Mucosa of rectum (tissue), 2 donors: ENCODE data around the gene SLC2A2.

Experiments
- H3K27ac ChIP-seq, 2 donors: one replicate each; pipeline ENCODE4 v1.7.0; 2013; ENCODE audit warnings: inconsistent platforms in 2 of 2, low read depth in 2 of 2, low read length in 2 of 2
- H3K27me3 ChIP-seq, 2 donors: one replicate each; pipeline ENCODE4 v1.7.0; 2013; ENCODE audit warnings: low read length in 2 of 2; ENCODE audit not compliant: control insufficient read depth in 2 of 2, insufficient read depth in 2 of 2
- H3K36me3 ChIP-seq, 2 donors: one replicate each; pipeline ENCODE4 v1.7.0; 2013; ENCODE audit warnings: low read length in 2 of 2; ENCODE audit not compliant: control insufficient read depth in 2 of 2, insufficient read depth in 2 of 2
- H3K4me1 ChIP-seq, 2 donors: one replicate each; pipeline ENCODE4 v1.7.0; 2013; ENCODE audit warnings: low read length in 2 of 2, mild to moderate bottlenecking in 1 of 2; ENCODE audit not compliant: control insufficient read depth in 2 of 2, insufficient read depth in 2 of 2
- H3K4me3 ChIP-seq, 2 donors: one replicate each; pipeline ENCODE4 v1.7.0; 2013; ENCODE audit warnings: low read length in 2 of 2
- H3K9ac ChIP-seq, 2 donors: one replicate each; pipeline ENCODE4 v1.7.0; 2013; ENCODE audit warnings: low read length in 2 of 2, low read depth in 1 of 2, mild to moderate bottlenecking in 1 of 2
- H3K9me3 ChIP-seq, 2 donors: one replicate each; pipeline ENCODE4 v1.7.0; 2013; ENCODE audit warnings: low read length in 2 of 2; ENCODE audit not compliant: control insufficient read depth in 2 of 2
- donor health status: healthy.
- donor health status: Normal muscosa, but diverticular disease.

Gene SLC2A2

GRCh38 chr3:171026597-171027293, at the start of gene SLC2A2:
Gene SLC2A2, minus strand, starts transcription at chr3:171026720. Its CDS starts 50 bp downstream, at chr3:171026670.
- H3K27ac ChIP-seq = no peak within 1 kb of the TSS
- peaks cover 0 to 2% of the 10 kb centered on the region in 2 donors for H3K4me1 ChIP-seq
- H3K9me3 ChIP-seq = no peaks in the 10 kb centered on the region
- no peak within 1 kb of the TSS for H3K4me3 ChIP-seq
- no peaks in the 10 kb centered on the region for H3K36me3 ChIP-seq
- peaks cover 0 to 11% of the 10 kb centered on the region in 2 donors for H3K27me3 ChIP-seq
- H3K9ac ChIP-seq = no peak within 1 kb of the TSS

- Histone ChIP-seq H3K4me1 (no peaks in the 10 kb centered on the region), H3K27ac (no peak overlapping the region), H3K36me3 (peaks cover 3% of the 10 kb centered on the region in 2 donors), H3K9me3 (no peaks in the 10 kb centered on the region), H3K4me3 (no peak overlapping the region), H3K27me3 (no peaks in the 10 kb centered on the region), H3K9ac (no peak overlapping the region)
These were observed 45.9 kb upstream of the SLC2A2 start for GRCh38 chr3:171072432-171072831.

- no peaks in the 10 kb centered on the region for H3K9me3 ChIP-seq
- H3K27ac ChIP-seq = no peak overlapping the region
- H3K36me3 ChIP-seq = peaks cover 7 to 11% of the 10 kb centered on the region in 2 donors
- H3K9ac ChIP-seq = no peak overlapping the region
- H3K4me1 ChIP-seq = no peaks in the 10 kb centered on the region
- H3K4me3 ChIP-seq = no peak overlapping the region
- no peaks in the 10 kb centered on the region for H3K27me3 ChIP-seq
These were observed 42.1 kb upstream of the SLC2A2 start for GRCh38 chr3:171068658-171069057.

- H3K36me3 ChIP-seq = peaks cover 7 to 11% of the 10 kb centered on the region in 2 donors
- H3K9me3 ChIP-seq = no peaks in the 10 kb centered on the region
- H3K27me3 ChIP-seq = no peaks in the 10 kb centered on the region
- H3K9ac ChIP-seq = no peak overlapping the region
- H3K4me1 ChIP-seq = no peaks in the 10 kb centered on the region
- H3K27ac ChIP-seq = no peak overlapping the region
- H3K4me3 ChIP-seq = no peak overlapping the region
These were observed 39.7 kb upstream of the SLC2A2 start for GRCh38 chr3:171066206-171066605.

GRCh38 chr3:171065732-171066131, 39.2 kb upstream of the SLC2A2 start:
- no peaks in the 10 kb centered on the region for H3K9me3 ChIP-seq
- peaks cover 7 to 11% of the 10 kb centered on the region in 2 donors for H3K36me3 ChIP-seq
- no peak overlapping the region for H3K9ac ChIP-seq
- H3K4me1 ChIP-seq = no peaks in the 10 kb centered on the region
- H3K27me3 ChIP-seq = no peaks in the 10 kb centered on the region
- no peak overlapping the region for H3K4me3 ChIP-seq
- H3K27ac ChIP-seq = no peak overlapping the region

- Histone ChIP-seq H3K9ac (no peak overlapping the region), H3K27ac (no peak overlapping the region)
These were observed 37.9 kb upstream of the SLC2A2 start for GRCh38 chr3:171064461-171064860.

GRCh38 chr3:171061749-171062148, 35.2 kb upstream of the SLC2A2 start:
- Histone ChIP-seq H3K9ac (no peak overlapping the region), H3K27ac (no peak overlapping the region), H3K4me3 (no peak overlapping the region), H3K4me1 (peaks cover 0 to 7% of the 10 kb centered on the region in 2 donors), H3K36me3 (peaks cover 4 to 8% of the 10 kb centered on the region in 2 donors), H3K9me3 (no peaks in the 10 kb centered on the region), H3K27me3 (no peaks in the 10 kb centered on the region)

More at GRCh38 chr3:171064461-171064860, 37.9 kb upstream of the SLC2A2 start:
- no peaks in the 10 kb centered on the region for H3K9me3 ChIP-seq
- H3K4me3 ChIP-seq = no peak overlapping the region
- H3K27me3 ChIP-seq = no peaks in the 10 kb centered on the region
- H3K4me1 ChIP-seq = no peaks in the 10 kb centered on the region
- peaks cover 7 to 11% of the 10 kb centered on the region in 2 donors for H3K36me3 ChIP-seq

GRCh38 chr3:171059978-171060377, 33.5 kb upstream of the SLC2A2 start:
- Histone ChIP-seq H3K4me3 (no peak overlapping the region), H3K27ac (no peak overlapping the region), H3K27me3 (no peaks in the 10 kb centered on the region), H3K9ac (no peak overlapping the region), H3K36me3 (no peaks in the 10 kb centered on the region), H3K9me3 (no peaks in the 10 kb centered on the region), H3K4me1 (peaks cover 0 to 7% of the 10 kb centered on the region in 2 donors)

- H3K9me3 ChIP-seq = no peaks in the 10 kb centered on the region
- H3K4me3 ChIP-seq = no peak overlapping the region
- no peak overlapping the region for H3K27ac ChIP-seq
- peaks cover 0 to 7% of the 10 kb centered on the region in 2 donors for H3K4me1 ChIP-seq
- no peaks in the 10 kb centered on the region for H3K36me3 ChIP-seq
- no peak overlapping the region for H3K9ac ChIP-seq
- no peaks in the 10 kb centered on the region for H3K27me3 ChIP-seq
These were observed 32.5 kb upstream of the SLC2A2 start for GRCh38 chr3:171058873-171059603.

GRCh38 chr3:171058058-171058457, 31.5 kb upstream of the SLC2A2 start:
- H3K27ac ChIP-seq = no peak overlapping the region
- no peaks in the 10 kb centered on the region for H3K27me3 ChIP-seq
- H3K9me3 ChIP-seq = no peaks in the 10 kb centered on the region
- no peak overlapping the region for H3K9ac ChIP-seq
- H3K4me3 ChIP-seq = no peak overlapping the region
- H3K36me3 ChIP-seq = no peaks in the 10 kb centered on the region
- H3K4me1 ChIP-seq = peaks cover 0 to 7% of the 10 kb centered on the region in 2 donors
